Measurements from ENCODE around the gene HOXA11. TPM values are rescaled to one million over a fixed set of nuclear protein-coding genes. Genes with fewer than 3 reads are reported as not detected.
A peak's percentile ranks its signal among the peaks of the same experiment; 100 is the strongest.

HOXA11 gene
- polyA plus RNA-seq, 1 donor, result 2.7 TPM

DNA sequence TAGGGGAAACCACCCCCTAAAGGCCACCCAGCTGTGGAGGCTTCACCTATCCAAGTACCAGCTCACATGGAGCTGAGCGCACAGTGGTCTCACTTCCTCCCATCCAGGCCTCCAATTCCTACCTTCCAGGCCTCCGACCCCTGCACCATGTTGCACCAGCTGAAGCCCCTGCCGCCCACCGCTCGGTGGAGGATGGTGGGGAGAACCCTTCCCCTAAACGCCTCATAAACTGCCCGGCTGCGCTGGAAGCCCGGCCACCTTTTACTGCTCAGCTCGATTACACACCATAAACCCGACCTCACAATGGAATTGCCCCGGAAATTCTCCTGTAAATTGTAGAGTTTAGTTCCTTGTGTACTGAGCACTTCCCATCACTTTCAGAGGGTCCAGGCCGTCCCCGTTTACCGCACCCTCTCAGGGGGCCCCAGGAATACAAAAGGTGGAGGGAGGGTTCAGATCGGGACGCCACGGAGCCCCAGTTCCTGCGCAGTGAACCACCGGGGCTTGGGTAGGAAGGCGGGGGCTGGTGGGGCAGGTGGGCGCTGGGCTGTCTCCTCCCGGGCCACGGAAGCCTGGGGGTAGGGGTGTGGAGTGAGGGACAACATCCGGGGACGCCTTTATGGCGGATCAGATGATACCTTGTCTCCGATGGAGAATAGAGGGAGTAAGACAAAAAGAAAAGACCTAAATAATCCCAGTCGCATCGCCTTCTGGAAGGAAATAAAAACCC, 27.2 kb downstream of the HOXA11 start:
- DNase-seq, result no peak

DNA sequence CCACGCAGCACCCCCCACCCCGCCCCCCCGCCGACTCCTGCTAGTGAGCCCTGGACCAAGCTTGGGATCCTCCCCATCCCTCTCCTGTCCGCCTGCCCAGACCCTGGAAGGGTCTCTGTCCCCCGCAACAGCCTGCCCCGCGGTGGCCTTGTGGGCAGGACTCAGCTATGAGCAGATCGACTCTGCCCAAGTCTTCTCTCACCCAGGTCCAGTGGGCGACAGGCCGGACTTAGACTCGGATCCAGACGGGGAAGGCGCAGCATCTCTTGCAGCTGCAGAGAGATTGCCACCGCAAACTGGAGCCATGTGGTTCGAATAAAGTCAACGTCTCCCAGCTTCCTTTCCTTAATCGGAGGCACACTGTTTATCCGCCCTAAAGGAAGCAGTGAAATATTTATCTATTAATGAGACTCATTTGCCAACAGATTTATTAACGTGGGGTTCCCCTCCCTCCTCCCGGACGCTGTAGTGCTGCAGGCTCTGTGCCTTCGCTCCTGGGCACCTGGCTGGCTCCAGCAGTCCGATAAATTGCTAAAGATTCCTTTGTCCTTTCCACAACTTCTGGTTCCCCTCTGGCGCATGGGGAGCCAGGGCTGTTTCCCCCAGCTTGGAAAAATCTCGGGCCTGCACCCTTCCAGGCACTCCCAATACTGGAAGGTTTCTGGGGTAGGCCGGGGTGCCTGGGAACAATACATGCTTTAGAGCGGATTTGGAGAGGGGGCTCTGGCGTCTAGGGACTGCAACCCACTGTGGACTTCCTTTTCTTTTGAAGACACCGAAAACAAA, 27.9 kb downstream of the HOXA11 start:
- no peak for DNase-seq

DNA sequence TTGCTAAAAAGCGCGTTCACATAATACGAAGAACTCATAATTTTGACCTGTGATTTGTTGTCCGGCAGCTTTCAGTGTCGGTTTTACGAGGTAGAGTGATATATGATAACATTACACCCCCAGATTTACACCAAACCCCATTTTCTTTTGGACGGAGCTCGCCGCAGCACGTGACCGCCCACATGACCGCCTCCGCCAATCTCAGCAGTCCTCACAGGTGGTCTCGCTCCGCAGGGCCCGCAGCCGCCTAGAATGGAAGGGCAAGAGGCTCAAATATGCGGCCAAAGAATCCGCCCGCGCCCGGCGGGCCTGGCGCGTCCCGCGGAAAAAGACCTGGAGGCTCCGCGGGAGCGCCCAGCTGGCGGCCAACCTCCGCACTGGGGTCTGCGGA, 28.5 kb downstream of the HOXA11 start, which contains the start of gene HOXA7:
TSS of gene HOXA7 (minus strand) at position 168 of the 391 bp plus-strand sequence. CDS start at position 38, 130 bp downstream.
- peak; percentile 88 for DNase-seq

DNA sequence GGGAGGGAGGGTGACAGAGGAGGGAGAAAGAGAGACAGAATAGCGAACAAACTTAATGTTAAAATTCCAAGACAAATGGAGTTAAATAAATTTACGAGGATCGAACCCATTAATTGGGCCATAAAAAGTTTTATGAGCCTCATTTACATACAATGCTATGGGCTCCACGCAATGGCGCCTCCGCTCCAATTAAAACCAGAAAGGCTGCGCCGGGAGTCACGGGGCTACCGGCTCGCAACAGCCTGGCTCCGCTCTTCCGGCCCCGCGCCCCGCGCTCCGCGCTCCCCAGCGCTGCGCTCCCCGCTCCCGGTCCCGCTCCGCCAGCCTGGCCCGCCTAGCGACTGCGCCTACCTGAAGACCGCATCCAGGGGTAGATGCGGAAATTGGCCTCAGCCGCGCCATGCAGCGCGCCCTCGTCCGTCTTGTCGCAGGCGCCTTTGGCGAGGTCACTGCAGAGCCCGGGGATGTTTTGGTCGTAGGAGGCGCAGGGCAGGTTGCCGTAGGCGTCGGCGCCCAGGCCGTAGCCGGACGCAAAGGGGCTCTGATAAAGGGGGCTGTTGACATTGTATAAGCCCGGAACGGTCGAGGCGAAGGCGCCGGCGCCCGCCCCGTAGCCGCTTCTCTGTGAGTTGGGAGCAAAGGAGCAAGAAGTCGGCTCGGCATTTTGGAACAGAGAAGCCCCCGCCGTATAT, 29.1 kb downstream of the HOXA11 start:
- DNase-seq, result peak; percentile 59

DNA sequence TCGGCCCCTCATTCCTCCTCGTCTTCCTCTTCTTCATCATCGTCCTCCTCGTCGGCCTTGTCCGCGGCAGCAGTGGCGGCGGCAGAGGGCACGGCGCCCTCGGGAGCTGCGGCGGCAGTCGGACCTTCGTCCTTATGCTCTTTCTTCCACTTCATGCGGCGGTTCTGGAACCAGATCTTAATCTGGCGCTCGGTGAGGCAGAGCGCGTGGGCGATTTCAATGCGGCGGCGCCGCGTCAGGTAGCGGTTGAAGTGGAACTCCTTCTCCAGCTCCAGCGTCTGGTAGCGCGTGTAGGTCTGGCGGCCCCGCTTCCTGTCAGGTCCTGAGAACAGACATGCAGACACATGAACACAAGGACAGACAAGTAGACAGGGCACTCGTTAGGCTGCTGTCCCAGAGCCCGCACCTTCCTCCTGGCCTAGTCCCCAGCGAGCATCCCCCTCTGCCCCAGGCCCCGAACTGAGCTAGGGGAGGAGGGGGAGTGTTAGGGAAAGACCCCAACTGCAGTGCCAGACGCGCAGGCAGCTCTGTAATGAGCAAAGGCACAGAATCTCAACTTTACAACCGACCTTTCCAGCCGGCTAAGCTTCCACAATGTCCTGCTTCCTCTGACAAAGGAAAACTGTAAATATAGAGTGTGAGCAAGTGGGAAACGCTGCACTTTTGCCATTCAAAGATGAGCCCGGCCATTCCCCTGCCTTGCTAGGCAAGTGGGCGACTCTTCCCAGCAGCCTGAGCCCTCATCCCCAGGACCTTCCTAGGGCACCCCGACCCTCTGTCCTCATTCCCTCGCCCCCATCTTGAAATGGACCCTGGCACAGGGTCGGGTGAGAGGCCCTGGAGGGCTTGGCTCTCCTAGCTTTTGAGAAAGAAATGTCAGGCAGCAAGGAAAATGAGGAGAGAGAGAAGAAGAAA, 29.9 kb downstream of the HOXA11 start:
- DNase-seq, result no peak

DNA sequence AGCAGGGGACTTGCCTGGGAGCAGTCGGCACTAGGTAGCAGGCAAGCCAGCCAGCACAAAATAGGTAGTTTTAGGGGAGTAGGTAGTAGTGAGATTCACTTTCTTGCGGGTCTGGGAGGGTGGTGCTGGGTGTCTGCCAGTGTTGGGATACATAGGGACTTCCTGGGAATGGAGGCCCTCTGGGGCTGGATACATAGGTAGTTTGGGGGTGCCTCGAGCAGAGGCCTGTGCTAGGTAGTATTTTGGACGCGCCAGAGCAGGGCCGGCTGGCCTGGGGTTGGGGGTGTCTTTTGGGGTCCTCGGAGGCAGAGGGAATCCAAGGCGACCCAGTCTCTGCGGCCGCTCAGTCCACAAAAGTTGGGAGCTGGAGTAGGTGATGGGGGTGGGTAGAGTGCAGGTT, 30.7 kb downstream of the HOXA11 start:
- no peak for DNase-seq

DNA sequence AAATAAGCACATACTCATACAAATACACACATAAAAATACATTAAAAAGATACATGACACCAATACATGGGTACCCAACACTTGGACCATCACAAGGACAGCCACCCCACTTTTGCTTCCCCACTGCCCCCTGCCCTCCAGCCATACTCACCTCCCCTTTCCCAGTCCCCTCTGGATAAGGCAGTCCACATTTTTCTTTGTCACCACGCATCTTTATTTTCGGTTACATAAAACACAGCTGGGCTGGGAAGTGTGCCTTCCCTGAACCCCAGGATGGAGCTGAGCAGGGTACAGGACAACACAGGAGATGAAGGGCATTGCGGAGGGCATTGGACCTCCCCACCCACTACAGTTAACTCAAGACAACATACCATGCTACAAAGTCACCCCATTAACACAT, 31.5 kb downstream of the HOXA11 start:
- no peak for DNase-seq

DNA sequence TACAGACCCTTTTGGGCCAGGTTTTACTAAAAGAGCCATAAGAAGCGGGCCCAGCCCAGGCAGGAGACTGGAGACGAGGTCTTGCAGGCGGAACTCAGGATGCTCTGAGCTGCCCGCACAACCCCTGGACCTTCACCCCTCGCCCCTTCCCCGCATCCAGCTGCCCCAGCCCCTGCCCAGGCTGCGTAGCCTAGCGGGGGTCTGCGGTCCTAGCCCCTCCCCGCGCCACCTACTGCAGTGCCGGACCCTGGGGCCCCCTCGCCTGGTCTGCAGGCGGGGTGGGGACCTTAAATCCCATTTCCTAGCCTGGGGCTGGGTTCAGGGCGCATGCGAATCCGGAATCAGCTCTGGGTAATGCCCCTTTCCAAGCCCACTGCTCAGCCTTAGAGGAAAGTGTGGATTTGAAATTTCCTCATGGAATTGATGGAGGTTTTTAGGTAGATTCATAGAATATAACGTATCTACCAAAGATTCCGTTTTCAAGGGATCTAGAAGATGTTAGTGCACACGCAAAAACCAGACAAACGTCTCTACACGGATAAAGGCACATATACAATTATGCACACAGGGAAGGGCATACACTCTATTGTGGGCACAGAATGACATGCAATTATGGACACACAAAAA, 32.1 kb downstream of the HOXA11 start:
- no peak for DNase-seq

DNA sequence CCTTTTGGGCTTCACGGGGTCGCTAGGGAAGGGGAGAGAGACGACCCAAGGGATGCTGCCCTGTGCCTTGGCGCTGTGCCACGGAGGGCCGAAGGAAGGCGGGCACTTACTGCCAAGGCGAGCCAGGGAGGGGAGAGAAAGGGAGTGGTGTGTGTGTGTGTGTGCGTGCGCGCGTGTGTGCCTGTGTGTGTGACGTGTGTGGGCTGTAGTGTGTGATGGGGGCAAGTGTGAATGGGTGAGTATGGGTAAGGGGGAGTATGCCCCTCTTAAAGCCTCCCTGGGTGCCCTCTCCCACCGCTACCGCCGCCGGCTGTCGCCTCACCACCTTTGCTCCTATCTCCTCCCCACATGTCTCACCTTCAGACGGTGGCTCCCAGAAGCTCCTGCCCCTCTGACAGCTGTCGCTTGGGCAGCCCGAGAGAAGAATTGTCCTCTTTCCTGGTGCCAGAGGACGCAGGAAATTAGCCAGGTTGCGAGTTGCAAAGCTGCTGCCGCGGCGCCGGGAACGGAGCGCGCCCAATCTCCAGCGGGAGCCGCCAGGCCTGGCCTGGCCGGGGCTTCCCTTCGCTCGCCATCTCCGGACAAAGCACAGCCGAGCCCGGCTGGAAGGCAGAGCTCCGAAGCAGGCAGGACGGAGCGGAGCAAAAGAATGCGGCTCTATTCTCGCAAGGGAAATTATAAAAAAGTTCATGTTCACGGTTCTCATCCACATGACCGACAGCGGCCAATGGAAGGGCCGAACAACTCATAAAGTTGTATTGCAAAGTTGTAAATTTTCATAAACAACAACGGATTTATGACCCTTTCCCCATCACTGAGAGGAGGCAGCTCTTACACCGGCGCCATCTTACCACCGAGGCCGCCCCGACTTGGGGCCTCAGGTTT, 32.9 kb downstream of the HOXA11 start, which contains the start of gene HOXA3:
TSS of gene HOXA3 (minus strand) at position 653 of the 885 bp plus-strand sequence. CDS start 41,943 bp downstream, outside the sequence.
- peak; percentile 79 for DNase-seq

DNA sequence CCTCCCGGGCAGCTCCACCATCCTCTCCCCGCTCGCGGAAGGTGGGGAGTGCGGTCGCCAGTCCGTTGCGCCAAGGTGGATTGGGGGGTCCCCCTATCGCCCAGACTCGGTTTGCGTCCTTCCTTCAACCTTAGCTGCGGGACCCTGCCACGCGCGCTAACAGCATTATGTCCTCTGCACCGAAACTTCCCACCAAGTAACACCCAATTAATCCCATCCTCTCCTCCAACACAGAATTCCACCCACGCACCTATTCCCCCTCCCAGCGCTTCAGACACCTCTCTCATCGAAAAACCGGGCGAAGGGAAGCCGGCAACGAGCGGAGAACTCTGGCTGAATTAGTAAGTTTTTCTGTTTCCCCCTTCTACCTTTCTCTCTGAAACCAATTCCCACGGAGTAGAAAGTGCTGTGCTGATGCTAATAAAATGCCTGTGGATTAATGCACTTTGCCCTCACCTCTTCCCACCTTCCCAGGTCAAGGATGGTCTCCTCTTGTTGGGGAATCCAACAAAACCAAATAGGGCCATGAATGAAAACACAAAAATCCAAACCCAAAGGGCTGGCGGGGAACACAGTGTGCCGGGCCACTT, 33.6 kb downstream of the HOXA11 start:
- peak; percentile 63 for DNase-seq

DNA sequence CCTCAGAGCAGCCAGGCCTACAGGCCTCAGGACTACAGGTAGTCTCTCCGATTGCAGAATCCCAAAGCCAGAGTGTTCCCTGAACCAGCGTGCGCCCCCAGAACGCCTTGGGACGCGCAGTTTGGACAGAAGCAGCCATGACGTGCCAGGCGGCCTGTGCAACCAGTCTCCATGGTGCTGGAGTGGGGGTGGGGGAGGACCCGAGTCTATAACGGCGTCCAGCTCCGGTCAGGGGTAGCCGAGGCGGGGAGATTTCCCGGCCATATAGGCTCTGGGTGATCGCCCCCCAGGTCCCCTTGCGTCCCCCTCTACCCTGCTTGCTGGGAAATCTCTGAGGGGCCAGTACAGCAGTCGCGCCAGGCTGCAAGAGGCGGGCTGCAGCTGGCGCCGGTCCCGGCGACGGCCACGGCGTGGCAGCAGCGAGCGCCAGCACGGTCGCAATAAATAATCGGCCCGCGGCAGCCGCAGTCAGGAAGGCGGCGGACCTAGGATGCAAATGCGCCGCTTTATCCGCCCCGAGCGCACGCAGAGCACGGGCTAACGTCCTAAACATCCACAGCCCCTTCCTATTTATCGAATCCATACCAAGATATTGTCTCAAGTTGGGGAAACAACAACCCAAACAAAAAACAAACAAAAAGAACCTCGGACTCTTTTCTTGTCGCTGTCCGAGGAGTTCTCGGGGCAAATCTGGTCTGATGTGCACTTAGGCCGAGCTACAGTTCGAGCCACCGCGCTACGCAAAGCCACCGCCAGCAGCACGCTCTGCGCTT, 34.3 kb downstream of the HOXA11 start:
- DNase-seq, result peak; percentile 88

DNA sequence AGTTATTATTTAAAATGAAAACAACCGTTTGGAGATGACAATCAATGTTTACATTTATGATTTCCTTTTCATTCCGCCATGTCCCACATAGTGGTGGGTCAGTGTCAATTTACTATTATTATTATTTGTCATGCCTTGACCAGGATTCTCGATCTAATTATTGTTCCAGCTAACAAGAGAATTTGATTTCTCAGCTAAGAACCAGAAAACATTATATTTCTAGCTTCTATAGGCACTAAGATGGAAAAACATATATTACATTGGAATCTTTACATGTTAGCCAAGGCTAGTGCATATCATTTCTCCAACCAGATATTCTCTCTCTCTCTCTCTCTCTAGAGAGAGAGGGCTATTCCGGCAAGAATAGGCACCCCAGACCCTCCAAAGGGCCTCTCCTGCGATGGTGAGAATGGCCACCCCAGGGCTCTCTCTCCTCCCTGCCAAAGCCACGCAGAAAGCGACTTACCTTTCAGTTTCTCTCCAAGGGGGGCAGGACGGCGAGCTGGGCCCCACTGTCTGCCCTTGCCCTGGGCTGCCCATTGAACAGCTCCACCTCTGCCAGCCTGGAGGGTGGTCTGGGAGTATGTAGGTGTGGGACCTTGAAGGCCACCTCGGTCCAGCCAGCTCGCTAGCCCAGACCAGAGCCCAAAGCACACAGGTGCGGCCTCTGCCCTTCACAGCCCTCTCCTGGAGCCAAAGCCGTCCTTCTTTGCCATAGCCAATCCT, 35.0 kb downstream of the HOXA11 start:
- DNase-seq, result no peak

DNA sequence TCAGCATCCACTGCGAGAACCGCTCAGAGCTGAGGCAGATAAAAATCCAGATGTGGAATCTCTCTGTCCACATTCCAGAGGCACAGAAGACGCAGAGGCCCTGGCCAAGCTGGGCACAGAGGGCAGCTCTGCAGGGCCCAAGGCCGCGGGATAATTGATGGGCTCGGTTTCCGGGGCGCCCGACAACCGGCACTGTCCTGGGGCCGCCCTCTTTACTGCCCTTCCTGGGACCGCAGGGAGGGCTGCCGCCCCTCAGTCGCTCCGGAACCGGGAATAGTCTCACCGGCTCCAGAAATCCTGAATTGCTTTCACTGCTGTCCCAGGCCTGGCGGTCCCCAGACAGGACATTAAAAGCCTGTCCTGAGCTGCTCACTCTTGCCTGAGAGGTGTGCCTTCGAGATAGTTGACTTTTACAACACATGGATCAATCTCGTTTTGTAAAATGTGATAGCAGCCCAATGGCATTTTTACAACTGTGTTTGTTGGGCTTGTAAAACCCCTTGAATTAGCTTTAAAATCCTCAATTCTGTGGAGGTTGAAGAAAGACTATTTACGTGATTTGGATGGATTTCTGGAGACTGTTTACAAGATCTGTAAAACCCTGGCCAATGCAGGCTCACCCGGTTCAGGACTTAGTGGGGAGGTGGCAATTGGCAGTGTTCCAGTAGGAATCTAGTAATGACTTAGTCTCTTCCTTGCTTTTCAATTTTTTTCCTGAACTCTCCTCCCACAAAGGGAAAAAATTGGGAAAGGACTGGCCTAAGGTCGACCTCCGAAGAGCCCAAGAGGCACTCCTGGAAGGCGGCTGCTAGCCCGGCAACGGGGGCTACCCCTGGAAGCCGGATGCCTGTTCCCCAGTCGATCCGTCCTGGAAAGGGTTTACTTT, 36.0 kb downstream of the HOXA11 start:
- DNase-seq, result no peak

DNA sequence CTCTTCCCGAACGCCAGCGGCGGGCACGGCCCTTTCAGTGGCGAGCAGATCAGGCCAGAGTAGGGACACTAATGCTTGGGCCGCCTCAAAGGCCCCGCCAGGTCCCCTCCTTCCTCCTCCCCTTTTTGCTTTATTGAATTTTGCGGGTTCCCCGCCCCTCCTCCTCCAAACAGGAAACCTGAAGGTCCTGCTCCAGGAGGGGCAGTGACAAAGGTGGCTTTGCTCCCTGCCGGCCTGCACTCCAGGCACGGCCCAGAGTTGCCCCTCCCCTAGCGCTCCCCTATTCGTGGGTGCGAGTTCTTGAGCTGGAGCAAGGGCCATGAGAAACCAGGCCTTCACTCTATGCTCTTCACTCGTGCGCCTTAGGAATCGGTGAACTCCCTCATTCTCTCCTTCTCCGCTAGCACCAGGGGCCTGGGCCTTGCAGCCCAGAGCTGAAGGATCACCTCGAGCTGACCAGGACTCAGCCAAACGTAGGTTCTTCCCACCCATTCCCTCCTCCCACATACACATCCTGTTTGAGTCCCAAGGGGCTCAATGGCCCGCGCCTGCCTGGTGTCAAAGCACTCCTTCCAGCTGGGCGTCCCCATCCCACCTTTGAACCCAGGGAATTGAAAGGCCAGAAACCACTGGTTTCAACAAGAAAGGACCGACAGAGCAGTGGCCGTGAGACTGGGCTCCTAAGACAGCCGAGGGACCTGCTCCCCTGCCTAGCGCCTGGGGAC, 36.8 kb downstream of the HOXA11 start:
- DNase-seq, result no peak

DNA sequence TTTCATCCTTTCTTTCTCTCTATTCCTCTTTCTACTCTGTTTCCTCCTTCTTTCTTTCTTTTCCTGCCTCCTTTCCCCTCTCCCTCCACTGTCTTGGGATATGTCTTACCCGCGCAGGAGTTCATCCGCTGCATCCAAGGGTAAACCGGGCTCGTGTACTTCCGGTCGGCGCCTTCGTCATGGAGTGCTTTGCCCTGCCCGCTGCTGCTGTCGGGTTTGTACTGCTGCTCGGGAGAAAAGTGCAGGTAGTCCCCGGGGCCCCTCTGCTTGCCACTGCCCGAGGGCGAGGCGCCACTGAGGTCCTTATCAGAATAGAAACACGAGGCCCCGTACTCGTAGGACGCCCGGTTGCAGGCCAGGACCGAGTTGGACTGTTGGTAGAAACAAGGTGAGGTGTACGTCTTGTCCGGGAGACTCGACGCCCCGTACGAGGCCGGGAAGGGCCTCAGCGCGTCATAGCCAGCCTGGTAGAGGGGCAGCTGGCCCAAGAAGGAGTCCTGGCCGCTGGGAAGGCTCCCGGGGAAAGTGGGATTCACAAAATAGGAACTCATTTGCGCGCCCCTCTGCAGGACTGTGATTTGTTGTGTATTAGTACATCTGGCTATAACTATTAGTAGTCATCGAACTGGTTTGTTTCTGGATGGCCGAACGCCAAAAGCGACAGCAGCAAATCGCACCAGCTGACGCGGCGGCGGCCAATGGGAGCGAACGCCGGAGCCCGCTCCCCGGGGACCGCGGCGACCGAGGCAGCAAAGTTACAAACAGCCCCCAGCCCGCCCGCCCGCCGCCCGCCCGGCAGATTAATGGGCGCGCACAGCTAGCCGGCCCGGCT, 37.6 kb downstream of the HOXA11 start, which contains the start of gene HOXA6:
TSS of gene HOXA6 (minus strand) at position 576 of the 832 bp plus-strand sequence. CDS start at position 551, 25 bp downstream.
- DNase-seq, result no peak

Data from hindlimb muscle (tissue), 1 donor.